ENCODE measurements around the gene SQSTM1.

The SQSTM1 gene

GRCh38 chr5:179817470-179817840 is 3.2 kb upstream of the SQSTM1 start:
- H3K27ac ChIP-seq, result peak overlapping the region; percentile 47 to 55
- TF ChIP-seq CTCF (IDR thresholded peaks at IDR 0.05), result no peak
- H3K4me3 ChIP-seq, result peak overlapping the region; percentile 75
- DNase-seq (ENCODE audit: low spot score), result no peak

DNA sequence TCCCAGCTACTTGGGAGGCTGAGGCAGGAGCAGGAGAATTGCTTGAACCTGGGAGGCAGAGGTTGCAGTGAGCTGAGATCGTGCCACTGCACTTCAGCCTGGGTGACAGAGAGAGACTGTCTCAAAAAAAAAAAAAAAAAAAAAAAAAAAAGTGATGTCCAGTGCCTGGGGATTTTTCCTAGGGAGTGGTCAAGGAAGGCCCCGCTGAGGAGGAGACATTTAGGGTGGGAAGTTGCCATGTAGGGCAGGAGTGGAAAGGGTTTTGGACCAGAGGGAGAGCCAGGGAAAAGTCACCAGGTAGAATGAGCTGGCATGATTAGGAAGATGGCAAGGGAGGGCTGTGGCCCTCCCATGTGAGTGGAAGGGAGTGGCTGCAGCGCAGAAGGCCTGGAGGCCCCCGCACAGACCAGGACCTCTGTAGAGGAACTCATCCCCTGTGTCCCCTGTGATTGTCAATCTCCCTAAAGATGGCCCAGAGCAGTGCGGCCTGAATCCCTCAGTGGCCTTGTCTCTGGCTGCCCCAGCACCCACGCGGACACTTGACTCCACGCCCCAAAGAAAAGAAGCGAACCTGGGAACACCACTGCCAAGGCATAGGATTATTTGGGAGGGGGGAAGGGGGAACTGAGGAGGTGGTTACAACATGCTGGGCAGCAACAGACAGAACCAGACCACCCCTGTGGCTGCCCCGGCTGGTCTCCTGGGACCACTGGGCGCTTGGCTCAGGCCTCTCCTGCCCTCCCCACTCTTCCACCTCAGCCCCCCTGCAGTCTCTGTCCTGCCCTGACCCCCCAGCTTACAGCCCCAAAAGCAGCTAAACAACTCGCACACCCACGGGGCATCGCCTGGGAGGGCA is 2.6 kb upstream of the SQSTM1 start:
- no peak for DNase-seq (ENCODE audit: low spot score)
- Histone ChIP-seq H3K27ac (peak overlapping the region; percentile 100), H3K4me3 (peak overlapping the region; percentile 96)
- no peak for TF ChIP-seq CTCF (IDR thresholded peaks at IDR 0.05)

GRCh38 chr5:179818746-179819295 is 1.9 kb upstream of the SQSTM1 start:
- peak; percentile 96 for DNase-seq (ENCODE audit: low spot score)
- no peak for TF ChIP-seq CTCF (IDR thresholded peaks at IDR 0.05)
- peak overlapping the region; percentile 100 for H3K27ac ChIP-seq
- H3K4me3 ChIP-seq, result peak overlapping the region; percentile 96

- TF ChIP-seq CTCF (IDR thresholded peaks at IDR 0.05), result no peak
- Histone ChIP-seq H3K4me3 (peak overlapping the region; percentile 96), H3K27ac (peak overlapping the region; percentile 100)
- no peak for DNase-seq (ENCODE audit: low spot score)
Measured at GRCh38 chr5:179819296-179820126, 1.2 kb upstream of the SQSTM1 start.

GRCh38 chr5:179820127-179820482 is 600 bp upstream of the SQSTM1 start:
- peak overlapping the region; percentile 96 for H3K4me3 ChIP-seq
- H3K27ac ChIP-seq, result peak overlapping the region; percentile 100
- DNase-seq (ENCODE audit: low spot score), result no peak
- no peak for TF ChIP-seq CTCF (IDR thresholded peaks at IDR 0.05)

DNA sequence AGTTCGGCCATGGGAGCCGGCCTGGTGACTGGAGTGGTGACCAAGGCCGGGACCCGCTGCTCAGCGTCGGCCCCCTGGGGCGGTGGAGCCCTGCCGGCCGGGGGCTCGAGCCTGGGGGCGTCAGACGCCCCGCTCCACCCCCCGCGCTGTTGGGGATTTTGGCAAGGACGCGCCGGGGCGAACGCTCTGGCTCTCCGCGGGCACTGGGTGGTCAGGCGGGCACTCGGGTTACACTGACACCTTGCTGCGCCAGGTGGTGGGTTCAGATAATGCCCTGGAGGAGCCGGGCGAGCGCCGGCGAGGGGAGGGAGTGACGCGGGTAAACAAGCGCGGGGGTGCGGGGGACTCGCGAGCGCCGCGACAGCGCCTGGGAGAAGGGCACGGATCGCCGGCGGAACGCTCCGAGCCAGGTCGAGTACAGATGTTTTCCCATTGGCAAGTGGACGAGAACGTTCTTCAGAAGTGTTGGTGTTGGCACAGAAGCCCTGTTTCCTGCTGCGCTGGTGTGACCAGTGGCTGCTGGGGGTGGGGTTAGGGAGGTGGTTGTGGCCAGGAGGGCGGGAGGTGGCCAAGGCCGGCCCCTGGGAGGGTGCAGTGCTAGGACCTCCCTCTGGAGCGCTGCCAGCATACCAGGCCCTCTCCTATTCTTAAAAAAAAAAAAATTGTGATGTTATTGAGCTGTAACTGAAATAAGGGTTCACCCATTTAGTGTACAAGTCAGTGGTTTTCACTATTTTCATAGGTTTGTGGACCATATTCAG is 773 bp downstream of the SQSTM1 start:
- Histone ChIP-seq H3K27ac (peak overlapping the region; percentile 100), H3K4me3 (peak overlapping the region; percentile 96)
- TF ChIP-seq CTCF (IDR thresholded peaks at IDR 0.05), result no peak
- peak; percentile 98 for DNase-seq (ENCODE audit: low spot score)
